Keratinocyte (primary cell): Measurements from ENCODE around the gene BOLA1. TPM values are rescaled to one million over a fixed set of nuclear protein-coding genes. Genes with fewer than 3 reads are reported as not detected.

Experiments used
- DNase-seq: peaks from one replicate; pipeline ENCODE4 v3.0.0-alpha.2; 2011; ENCODE audit warnings: low read depth, missing footprints, low spot score
- FAIRE-seq: peaks from 2 replicates; lab custom pipeline; 2011; peaks lifted over from hg19 to GRCh38; lab: Jason Lieb, UNC
- H2AFZ ChIP-seq: 2 replicates; pipeline ENCODE4 v1.6.0; 2012; ENCODE audit warnings: low read length, control low read depth, inconsistent platforms; ENCODE audit not compliant: control insufficient read depth
- H3K27ac ChIP-seq: 2 replicates; pipeline ENCODE4 v1.5.1; 2011; ENCODE audit warnings: low read length; ENCODE audit not compliant: control insufficient read depth, insufficient read depth
- H3K27me3 ChIP-seq: 3 replicates; pipeline ENCODE4 v1.6.0; 2011; ENCODE audit warnings: low read length; ENCODE audit not compliant: control insufficient read depth, insufficient read depth; ENCODE audit errors: extremely low read depth
- H3K36me3 ChIP-seq, 2 experiments: 2 replicates in 1 of 2; 3 replicates in 1 of 2; pipeline ENCODE4 v1.5.1; 2011; ENCODE audit warnings: low read length in 2 of 2, mild to moderate bottlenecking in 1 of 2; ENCODE audit not compliant: control insufficient read depth in 2 of 2, insufficient read depth in 2 of 2; ENCODE audit errors: extremely low read depth in 1 of 2
- H3K4me1 ChIP-seq: 3 replicates; pipeline ENCODE4 v1.5.1; 2011; ENCODE audit warnings: low read length; ENCODE audit not compliant: control insufficient read depth, insufficient read depth; ENCODE audit errors: extremely low read depth
- H3K4me2 ChIP-seq: 3 replicates; pipeline ENCODE4 v1.6.0; 2011; ENCODE audit warnings: low read depth, low read length; ENCODE audit not compliant: control insufficient read depth, insufficient read depth; ENCODE audit errors: extremely low read depth
- H3K4me3 ChIP-seq, 3 experiments: fragments of 200-600 bp in 1 of 3; sonication (generic) in 1 of 3; 2 replicates in 2 of 3; 3 replicates in 1 of 3; pipeline ENCODE4 v1.5.1; 2011 to 2016; ENCODE audit warnings: low read length in 3 of 3, mild to moderate bottlenecking in 3 of 3, control low read depth in 2 of 3, inconsistent platforms in 1 of 3, low read depth in 1 of 3, mixed read lengths in 1 of 3, mixed run types in 1 of 3, moderate library complexity in 1 of 3; ENCODE audit not compliant: control insufficient read depth in 2 of 3, insufficient read depth in 2 of 3; ENCODE audit errors: extremely low read depth in 1 of 3
- H3K79me2 ChIP-seq: 2 replicates; pipeline ENCODE4 v1.6.0; 2012; ENCODE audit warnings: low read length; ENCODE audit not compliant: control insufficient read depth, insufficient read depth
- H3K9ac ChIP-seq: 3 replicates; pipeline ENCODE4 v1.6.0; 2011; ENCODE audit warnings: low read length; ENCODE audit not compliant: control insufficient read depth, insufficient read depth; ENCODE audit errors: extremely low read depth
- H3K9me1 ChIP-seq: 3 replicates; pipeline ENCODE4 v1.6.0; 2011; ENCODE audit warnings: low read length; ENCODE audit not compliant: control insufficient read depth, insufficient read depth; ENCODE audit errors: extremely low read depth
- H3K9me3 ChIP-seq: 2 replicates; pipeline ENCODE4 v1.5.1; 2012; ENCODE audit warnings: low read depth, low read length; ENCODE audit not compliant: control insufficient read depth
- H4K20me1 ChIP-seq: 3 replicates; pipeline ENCODE4 v1.6.0; 2011; ENCODE audit warnings: low read length; ENCODE audit not compliant: control insufficient read depth, insufficient read depth; ENCODE audit errors: extremely low read depth
- EZH2 ChIP-seq: IDR thresholded peaks from one replicate; pipeline ENCODE4 v1.6.1; 2012; ENCODE audit warnings: inconsistent platforms, mild to moderate bottlenecking, low read length, moderate library complexity
- dilution Hi-C: fragments of 300-500 bp; cut with MboI; formaldehyde crosslinking; loops from one replicate; pipeline ENCODE4 v1.7.0; 2020; ENCODE audit warnings: low sequenced_read_pairs; ENCODE audit not compliant: extremely low pct_ligation_motif_present
- polyA plus RNA-seq, 5 experiments: library from polyadenylated mRNA; depleted of rRNA in 3 of 5; stranded (reverse) in 3 of 5; stranded (forward) in 1 of 5; unstranded in 1 of 5; fragments of >200 nt; gene quantifications; 1 replicate in 1 of 5; 2 replicates in 3 of 5; 3 replicates in 1 of 5; pipeline versions ENCODE4 v1.2.1 to v1.2.3, GENCODE V29; 2011 to 2012; ENCODE audit warnings: missing spikeins in 2 of 5, low read depth in 1 of 5, low replicate concordance in 1 of 5
- TF ChIP-seq, protein P1 (sequence below), 3 experiments: IDR thresholded peaks in 1 of 3; conservative IDR thresholded peaks in 1 of 3; optimal IDR thresholded peaks in 1 of 3; 2 replicates in 2 of 3; 3 replicates in 1 of 3; pipeline versions ENCODE3 to v1.5.1; 2011; ENCODE audit warnings: low read length in 3 of 3, mild to moderate bottlenecking in 3 of 3, moderate library complexity in 2 of 3, control low read depth in 1 of 3, inconsistent platforms in 1 of 3; ENCODE audit not compliant: insufficient read depth in 2 of 3; ENCODE audit errors: extremely low read depth in 1 of 3

BOLA1 gene
- polyA plus RNA-seq, 1 donor (not counting 4 experiments of a cell fraction or from before 2014, with no cell fraction given), result 13.8 TPM

DNA sequence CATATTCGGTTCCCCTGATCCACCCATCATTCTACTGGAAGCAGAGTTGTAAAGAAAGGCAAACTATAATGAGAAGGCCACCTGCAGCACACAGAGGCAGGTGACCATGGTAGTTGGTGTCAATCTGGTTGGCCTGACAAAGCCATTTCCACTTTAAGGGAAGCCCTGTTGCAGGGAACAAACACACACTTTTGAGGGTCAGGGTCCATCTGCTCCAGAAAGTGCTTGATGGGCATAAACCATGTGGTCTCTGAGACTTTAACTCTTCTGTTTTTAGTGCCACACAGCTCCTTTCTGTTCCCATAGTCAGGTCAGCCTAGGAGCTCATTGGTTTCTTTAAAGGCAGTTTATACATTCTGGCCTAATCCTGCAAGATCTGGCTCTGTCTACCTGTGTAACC, 17.5 kb upstream of the BOLA1 start:
- H3K27ac ChIP-seq, result no peak overlapping the region
- H3K9me1 ChIP-seq, result no peaks in the 10 kb centered on the region
- no peaks in the 10 kb centered on the region for H3K79me2 ChIP-seq
- FAIRE-seq (no peak), DNase-seq (no peak)
- no peak overlapping the region for H2AFZ ChIP-seq
- dilution Hi-C loops, result no loop called here
- H3K4me3 ChIP-seq, result no peak overlapping the region
- H3K9me3 ChIP-seq, result no peaks in the 10 kb centered on the region
- H3K4me2 ChIP-seq, result no peak overlapping the region
- no peak for TF ChIP-seq EZH2
- TF ChIP-seq, protein P1, sequence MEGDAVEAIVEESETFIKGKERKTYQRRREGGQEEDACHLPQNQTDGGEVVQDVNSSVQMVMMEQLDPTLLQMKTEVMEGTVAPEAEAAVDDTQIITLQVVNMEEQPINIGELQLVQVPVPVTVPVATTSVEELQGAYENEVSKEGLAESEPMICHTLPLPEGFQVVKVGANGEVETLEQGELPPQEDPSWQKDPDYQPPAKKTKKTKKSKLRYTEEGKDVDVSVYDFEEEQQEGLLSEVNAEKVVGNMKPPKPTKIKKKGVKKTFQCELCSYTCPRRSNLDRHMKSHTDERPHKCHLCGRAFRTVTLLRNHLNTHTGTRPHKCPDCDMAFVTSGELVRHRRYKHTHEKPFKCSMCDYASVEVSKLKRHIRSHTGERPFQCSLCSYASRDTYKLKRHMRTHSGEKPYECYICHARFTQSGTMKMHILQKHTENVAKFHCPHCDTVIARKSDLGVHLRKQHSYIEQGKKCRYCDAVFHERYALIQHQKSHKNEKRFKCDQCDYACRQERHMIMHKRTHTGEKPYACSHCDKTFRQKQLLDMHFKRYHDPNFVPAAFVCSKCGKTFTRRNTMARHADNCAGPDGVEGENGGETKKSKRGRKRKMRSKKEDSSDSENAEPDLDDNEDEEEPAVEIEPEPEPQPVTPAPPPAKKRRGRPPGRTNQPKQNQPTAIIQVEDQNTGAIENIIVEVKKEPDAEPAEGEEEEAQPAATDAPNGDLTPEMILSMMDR (optimal IDR thresholded peaks at IDR 0.05 in 1 of 3, IDR thresholded peaks at IDR 0.05 in 1 of 3, conservative IDR thresholded peaks at IDR 0.05 in 1 of 3; ENCODE audit: extremely low read depth in 1 of 3, insufficient read depth in 2 of 3, low read length in 3 of 3), result no peak
- H3K9ac ChIP-seq, result no peak overlapping the region
- H4K20me1 ChIP-seq, result no peaks in the 10 kb centered on the region
- no peaks in the 10 kb centered on the region for H3K36me3 ChIP-seq
- H3K4me1 ChIP-seq, result peaks cover 11% of the 10 kb centered on the region
- H3K27me3 ChIP-seq, result no peaks in the 10 kb centered on the region

DNA sequence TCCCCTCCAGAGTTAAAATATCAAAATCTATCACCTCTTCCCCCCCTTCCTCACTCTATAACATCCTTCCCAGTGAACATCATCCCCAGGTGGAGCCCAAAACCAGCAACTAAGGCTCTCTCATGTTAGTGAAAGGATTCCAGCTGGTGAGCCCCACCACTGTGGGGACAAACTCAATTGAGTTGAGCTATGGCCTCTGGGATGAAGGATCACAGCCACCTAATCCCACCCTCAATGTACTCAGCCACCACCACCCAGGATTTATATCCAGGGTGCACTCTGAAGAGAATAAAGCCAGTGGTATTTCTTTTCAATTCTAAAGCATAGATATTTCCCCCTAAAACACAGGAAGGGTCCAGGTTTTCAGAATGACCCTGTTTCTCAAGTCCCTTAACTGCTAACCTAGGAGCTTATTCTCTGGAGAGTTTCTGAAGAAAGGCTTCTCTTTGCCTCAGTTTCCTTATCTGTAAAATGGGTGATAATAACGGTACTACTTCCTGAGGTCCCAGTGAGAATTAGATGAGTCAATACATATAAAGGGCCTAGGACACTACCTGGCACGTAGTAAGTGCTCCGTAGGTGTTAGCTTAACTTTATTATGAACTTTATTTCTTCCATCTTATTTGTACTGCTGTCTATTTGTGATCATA, 15.6 kb upstream of the BOLA1 start:
- Histone ChIP-seq H2AFZ (no peak overlapping the region), H3K27ac (no peak overlapping the region), H3K9me3 (no peaks in the 10 kb centered on the region), H3K79me2 (no peaks in the 10 kb centered on the region), H4K20me1 (no peaks in the 10 kb centered on the region), H3K4me1 (peaks cover 14% of the 10 kb centered on the region), H3K36me3 (no peaks in the 10 kb centered on the region), H3K4me3 (no peak overlapping the region), H3K9me1 (no peaks in the 10 kb centered on the region), H3K27me3 (no peaks in the 10 kb centered on the region), H3K9ac (no peak overlapping the region), H3K4me2 (no peak overlapping the region)
- DNase-seq (no peak), FAIRE-seq (no peak)
- TF ChIP-seq, protein P1 (optimal IDR thresholded peaks at IDR 0.05 in 1 of 3, IDR thresholded peaks at IDR 0.05 in 1 of 3, conservative IDR thresholded peaks at IDR 0.05 in 1 of 3; ENCODE audit: extremely low read depth in 1 of 3, insufficient read depth in 2 of 3, low read length in 3 of 3), result no peak
- no peak for TF ChIP-seq EZH2
- dilution Hi-C loops, result no loop called here
